ENCODE data around the gene KCNMA1. TPM values are rescaled to one million over a fixed set of nuclear protein-coding genes. Genes with fewer than 3 reads are reported as not detected.

The KCNMA1 gene
- polyA plus RNA-seq, 1 of the 3 experiments (the other 2 are of a cell fraction), result 107 TPM

GRCh38 chr10:76858721-76859120, 778.9 kb downstream of the KCNMA1 start:
- Histone ChIP-seq H4K20me1 (ENCODE audit: insufficient read depth) (no peaks in the 10 kb centered on the region), H3K79me2 (ENCODE audit: insufficient read depth) (no peaks in the 10 kb centered on the region), H3K27me3 (ENCODE audit: insufficient read depth) (no peaks in the 10 kb centered on the region), H3K9me2 (no peaks in the 10 kb centered on the region), H3F3A (replicated peaks; ENCODE audit: insufficient read depth) (no peaks in the 10 kb centered on the region), H3K4me3 (ENCODE audit: low read depth in 2 of 2, low read length in 1 of 2) (no peak overlapping the region), H3K9ac (no peak overlapping the region), H3K27ac (ENCODE audit: low read depth in 2 of 2, low read length in 1 of 2) (no peak overlapping the region), H2AFZ (ENCODE audit: low read depth) (no peak overlapping the region), H3K9me3 (no peaks in the 10 kb centered on the region), H3K4me2 (no peak overlapping the region), H3K4me1 (ENCODE audit: control insufficient read depth in 1 of 2, insufficient read depth in 2 of 2, low read depth in 1 of 2, low read length in 1 of 2) (no peaks in the 10 kb centered on the region), H3K36me3 (replicated peaks in 1 of 2; ENCODE audit: control insufficient read depth in 1 of 2, insufficient read depth in 2 of 2, low read length in 1 of 2) (no peaks in the 10 kb centered on the region)
- DNase-seq, result no peak
- ChIA-PET POLR2A (no interaction called here), CTCF (no interaction called here)
- 70% methylated on average over 1 of the region's 1 CpG for WGBS (ENCODE audit: low lambda C conversion rate)
- no peak for TF ChIP-seq MEF2A (IDR thresholded peaks at IDR 0.05; ENCODE audit: borderline replicate concordance, low read depth)
- no peak for TF ChIP-seq NRF1 (IDR thresholded peaks at IDR 0.05; ENCODE audit: low read depth, low read length)
- no peak for TF ChIP-seq MXI1 (IDR thresholded peaks at IDR 0.05; ENCODE audit: low read depth, low read length)
- no peak for TF ChIP-seq TEAD4 (IDR thresholded peaks at IDR 0.05; ENCODE audit: borderline replicate concordance, insufficient read depth)
- no peak for TF ChIP-seq GABPA (IDR thresholded peaks at IDR 0.05; ENCODE audit: low read depth)
- no peak for TF ChIP-seq TCF12 (IDR thresholded peaks at IDR 0.05)
- TF ChIP-seq USF1 (IDR thresholded peaks at IDR 0.05; ENCODE audit: borderline replicate concordance, low read depth), result no peak
- no peak for TF ChIP-seq SMC3 (IDR thresholded peaks at IDR 0.05; ENCODE audit: low read depth, low read length)
- TF ChIP-seq RFX5 (IDR thresholded peaks at IDR 0.05; ENCODE audit: low read length), result no peak
- no peak for TF ChIP-seq RCOR1 (IDR thresholded peaks at IDR 0.05; ENCODE audit: low read length)
- no peak for TF ChIP-seq NFIC (IDR thresholded peaks at IDR 0.05; ENCODE audit: borderline replicate concordance)
- TF ChIP-seq FOXM1 (IDR thresholded peaks at IDR 0.05; ENCODE audit: low read depth), result no peak
- no peak for TF ChIP-seq RXRA (IDR thresholded peaks at IDR 0.05; ENCODE audit: borderline replicate concordance, low read depth)
- no peak for TF ChIP-seq USF2 (IDR thresholded peaks at IDR 0.05; ENCODE audit: borderline replicate concordance, low read depth, low read length)
- no peak for TF ChIP-seq CHD2 (IDR thresholded peaks at IDR 0.05; ENCODE audit: low read length, partially characterized antibody)
- no peak for TF ChIP-seq FOSL2 (IDR thresholded peaks at IDR 0.05; ENCODE audit: borderline replicate concordance, low read depth)
- TF ChIP-seq RAD21 (IDR thresholded peaks at IDR 0.05; ENCODE audit: low read length), result no peak
- TF ChIP-seq CTCF (IDR thresholded peaks at IDR 0.05), result no peak
- TF ChIP-seq PBX3 (IDR thresholded peaks at IDR 0.05), result no peak
- no peak for TF ChIP-seq POLR2AphosphoS5 (IDR thresholded peaks at IDR 0.05; ENCODE audit: low read depth, low read length)

Data from SK-N-SH (cell line).